Colonic mucosa (tissue), 4 donors: Measurements from ENCODE around the gene CSF1R. TPM values are rescaled to one million over a fixed set of nuclear protein-coding genes. Genes with fewer than 3 reads are reported as not detected.

Experiments used
- DNase-seq: peaks from one replicate; pipeline ENCODE4 v3.0.0-alpha.2; 2020
- H3K27ac ChIP-seq: fragments of 200-600 bp; one replicate; pipeline ENCODE4 v1.8.0; 2021
- H3K27me3 ChIP-seq: fragments of 200-600 bp; one replicate; pipeline ENCODE4 v1.8.0; 2021
- H3K36me3 ChIP-seq: fragments of 200-600 bp; one replicate; pipeline ENCODE4 v1.8.0; 2021
- H3K4me1 ChIP-seq: fragments of 200-600 bp; one replicate; pipeline ENCODE4 v1.8.0; 2021; ENCODE audit warnings: mild to moderate bottlenecking
- H3K4me3 ChIP-seq: fragments of 200-600 bp; one replicate; pipeline ENCODE4 v1.8.0; 2021
- H3K9ac ChIP-seq, 2 donors: one replicate each; pipeline ENCODE4 v1.7.0; 2013; ENCODE audit warnings: control low read depth in 2 of 2, low read depth in 2 of 2, low read length in 2 of 2
- H3K9me3 ChIP-seq: fragments of 200-600 bp; one replicate; pipeline ENCODE4 v1.8.0; 2021
- CTCF ChIP-seq: fragments of 200-600 bp; IDR thresholded peaks from one replicate; pipeline ENCODE4 v1.8.0; 2022; ENCODE audit warnings: antibody characterized with exemption, mild to moderate bottlenecking
- intact Hi-C: fragments of 100-400 bp; cut with DNase I; formaldehyde crosslinking; loops from one replicate; pipeline ENCODE4 v1.14.1; 2022
- total RNA-seq, 2 donors: library from RNA; stranded (reverse); fragmentation: NEBNext Ultra II Directional in 1 of 2; extraction: Animal tissue kit (Norgen Biotek cat#: 25700) in 1 of 2; gene quantifications; one replicate each; pipeline ENCODE4 v1.2.1, GENCODE V29; 2021
- donor health status: healthy.
- donor health status: DM: no; HTN: no; CAD: no.
- donor health status: DM: no; HTN: no; CAD: no.

CSF1R gene
- total RNA-seq, 2 donors from 2014 or later = 7.2 to 26.1 TPM

GRCh38 chr5:150126921-150127265 lies 40.5 kb upstream of the CSF1R start:
- no peaks in the 10 kb centered on the region for H3K36me3 ChIP-seq
- H3K27ac ChIP-seq = no peak overlapping the region

GRCh38 chr5:150126199-150126920 lies 40.0 kb upstream of the CSF1R start:
- H3K27me3 ChIP-seq = no peaks in the 10 kb centered on the region
- intact Hi-C loops = loop anchor here (10.0 kb wide), 1 partner anchor 292 kb away; no protein-coding TSS in a partner anchor
- H3K9me3 ChIP-seq = no peaks in the 10 kb centered on the region
- no peak overlapping the region for H3K4me3 ChIP-seq
- H3K4me1 ChIP-seq = no peaks in the 10 kb centered on the region
- H3K27ac ChIP-seq = no peak overlapping the region
- H3K9ac ChIP-seq = no peak overlapping the region
- TF ChIP-seq CTCF = no peak
- no peak for DNase-seq
- H3K36me3 ChIP-seq = no peaks in the 10 kb centered on the region

More at GRCh38 chr5:150126921-150127265, 40.5 kb upstream of the CSF1R start:
- Histone ChIP-seq H3K4me1 (no peaks in the 10 kb centered on the region), H3K9ac (no peak overlapping the region), H3K4me3 (no peak overlapping the region), H3K27me3 (no peaks in the 10 kb centered on the region), H3K9me3 (no peaks in the 10 kb centered on the region)
- no peak for DNase-seq
- no peak for TF ChIP-seq CTCF
- intact Hi-C loops = loop anchor here (10.0 kb wide), 1 partner anchor 292 kb away; no protein-coding TSS in a partner anchor

- no peaks in the 10 kb centered on the region for H3K4me1 ChIP-seq
- DNase-seq = no peak
- no peak overlapping the region for H3K27ac ChIP-seq
- no peak for TF ChIP-seq CTCF
- H3K27me3 ChIP-seq = no peaks in the 10 kb centered on the region
- no peak overlapping the region for H3K4me3 ChIP-seq
- no peaks in the 10 kb centered on the region for H3K36me3 ChIP-seq
- no peaks in the 10 kb centered on the region for H3K9me3 ChIP-seq
- H3K9ac ChIP-seq = no peak overlapping the region
- intact Hi-C loops = loop anchor here (10.0 kb wide), 1 partner anchor 291 kb away; no protein-coding TSS in a partner anchor
Observed at GRCh38 chr5:150125334-150125733, 39.0 kb upstream of the CSF1R start.

GRCh38 chr5:150124596-150124995 lies 38.2 kb upstream of the CSF1R start:
- Histone ChIP-seq H3K27me3 (no peaks in the 10 kb centered on the region), H3K9me3 (no peaks in the 10 kb centered on the region), H3K36me3 (no peaks in the 10 kb centered on the region), H3K27ac (no peak overlapping the region), H3K4me3 (no peak overlapping the region), H3K9ac (no peak overlapping the region), H3K4me1 (no peaks in the 10 kb centered on the region)
- no peak for DNase-seq
- intact Hi-C loops = loop anchor here (10.0 kb wide), 1 partner anchor 290 kb away; no protein-coding TSS in a partner anchor
- no peak for TF ChIP-seq CTCF

- Histone ChIP-seq H3K9me3 (no peaks in the 10 kb centered on the region), H3K4me3 (no peak overlapping the region), H3K9ac (no peak overlapping the region), H3K27me3 (no peaks in the 10 kb centered on the region), H3K27ac (no peak overlapping the region), H3K36me3 (no peaks in the 10 kb centered on the region), H3K4me1 (no peaks in the 10 kb centered on the region)
- no peak for TF ChIP-seq CTCF
- DNase-seq = no peak
- intact Hi-C loops = loop anchor here (10.0 kb wide), 1 partner anchor 289 kb away; no protein-coding TSS in a partner anchor
Observed at GRCh38 chr5:150124111-150124557, 37.8 kb upstream of the CSF1R start.
